K562 (cell line): Measurements from ENCODE around the gene TYW3. TPM values are rescaled to one million over a fixed set of nuclear protein-coding genes. Genes with fewer than 3 reads are reported as not detected.

ENCODE experiments used
- ARHGAP35 ChIP-seq: fragments of 450-650 bp; IDR thresholded peaks from 2 replicates; pipeline ENCODE4 v1.6.1; 2018; ENCODE audit not compliant: partially characterized antibody
- DNMT1 ChIP-seq: fragments of 450-650 bp; IDR thresholded peaks from 2 replicates; pipeline ENCODE4 v1.6.1; 2016; ENCODE audit warnings: antibody characterized with exemption, mild to moderate bottlenecking
- GABPA ChIP-seq: fragments of 200-800 bp; sonication (Bioruptor generic); conservative IDR thresholded peaks from 2 replicates; pipeline ENCODE4 v1.6.1; 2016; ENCODE audit warnings: low read depth, missing genetic modification characterization, missing compliant biosample characterization
- SAP30 ChIP-seq: fragments of 200-600 bp; sonication (generic); IDR thresholded peaks from 2 replicates; pipeline ENCODE4 v1.6.1; 2012; ENCODE audit warnings: borderline replicate concordance, low read depth, mild to moderate bottlenecking, moderate library complexity, low read length, control low read depth, inconsistent platforms; ENCODE audit not compliant: insufficient read depth, poor library complexity, severe bottlenecking
- SMARCA4 ChIP-seq: fragments of 450-650 bp; IDR thresholded peaks from 2 replicates; pipeline ENCODE4 v1.6.1; 2016
- TEAD2 ChIP-seq: fragments of 450-650 bp; IDR thresholded peaks from 2 replicates; pipeline ENCODE4 v1.6.1; 2016; ENCODE audit warnings: missing genetic modification characterization, control low read depth, missing compliant biosample characterization
- ZBTB1 ChIP-seq: sonication (generic); formaldehyde crosslinking; IDR thresholded peaks from 2 replicates; pipeline ENCODE4 v1.8.1; 2023; ENCODE audit warnings: missing genetic modification reagents, low read depth, mild to moderate bottlenecking, borderline replicate concordance
- ZEB2 ChIP-seq: fragments of 450-650 bp; IDR thresholded peaks from 2 replicates; pipeline ENCODE4 v1.6.1; 2016
- ZNF184 ChIP-seq: sonication (generic); formaldehyde crosslinking; IDR thresholded peaks from 2 replicates; pipeline ENCODE4 v1.5.0; 2020; ENCODE audit warnings: missing genetic modification reagents
- ZNF507 ChIP-seq: conservative IDR thresholded peaks from 2 replicates; pipeline ENCODE4 v1.6.1; 2017; ENCODE audit warnings: missing genetic modification characterization, missing compliant biosample characterization
- ZNF668 ChIP-seq: fragments of 250-450 bp; sonication (Bioruptor Pico); IDR thresholded peaks from 2 replicates; pipeline ENCODE4 v1.8.0; 2022; ENCODE audit warnings: mild to moderate bottlenecking, inconsistent platforms
- polyA plus RNA-seq, 8 experiments: library from polyadenylated mRNA; depleted of rRNA in 4 of 8; stranded (reverse) in 5 of 8; unstranded in 3 of 8; fragments of >200 nt; fragmentation: Nextera tagmentation in 2 of 8; fragmentation: Illumina TruSeq in 1 of 8; extraction: Ambion mirVana in 2 of 8; extraction: Trizol in 1 of 8; gene quantifications; 2 replicates each; pipeline versions ENCODE4 v1.2.1 to v1.2.3, GENCODE V29; 2011 to 2014; ENCODE audit warnings: inconsistent platforms in 1 of 8, missing spikeins in 1 of 8
- total RNA-seq, 7 experiments: library from RNA; depleted of rRNA in 6 of 7; stranded (reverse); fragments of >200 nt in 6 of 7; fragmentation: Illumina TruSeq in 2 of 7; extraction: Trizol in 2 of 7; gene quantifications; 2 replicates each; pipeline versions ENCODE4 v1.2.1 to v1.2.3, GENCODE V29; 2011 to 2021; ENCODE audit warnings: low replicate concordance in 1 of 7
- TF ChIP-seq, protein P1 (sequence below), 2 experiments: fragments of 450-650 bp; IDR thresholded peaks; 2 replicates each; pipeline ENCODE4 v1.6.1; 2016; ENCODE audit warnings: mild to moderate bottlenecking in 2 of 2, borderline replicate concordance in 1 of 2, low read depth in 1 of 2, moderate library complexity in 1 of 2
- TF ChIP-seq, protein P2 (sequence below): IDR thresholded peaks from 2 replicates; pipeline ENCODE4 v1.6.1; 2012; ENCODE audit warnings: low read depth, low read length, improper control_type of control experiment, borderline replicate concordance
- TF ChIP-seq, protein P3 (sequence below): sonication (generic); formaldehyde crosslinking; IDR thresholded peaks from 2 replicates; pipeline ENCODE4 v1.8.0; 2023; ENCODE audit warnings: mild to moderate bottlenecking, missing genetic modification reagents
- TF ChIP-seq, protein P4 (sequence below): fragments of 250-450 bp; sonication (Bioruptor Pico); IDR thresholded peaks from 2 replicates; pipeline ENCODE4 v1.5.1; 2021; ENCODE audit warnings: mild to moderate bottlenecking

TYW3 gene
- total and polyA plus RNA-seq, 9 of the 15 experiments (the other 6 are each of a cell fraction or from before 2014, with no cell fraction given), result 22.0 to 54.0 (median 41.1) TPM

DNA sequence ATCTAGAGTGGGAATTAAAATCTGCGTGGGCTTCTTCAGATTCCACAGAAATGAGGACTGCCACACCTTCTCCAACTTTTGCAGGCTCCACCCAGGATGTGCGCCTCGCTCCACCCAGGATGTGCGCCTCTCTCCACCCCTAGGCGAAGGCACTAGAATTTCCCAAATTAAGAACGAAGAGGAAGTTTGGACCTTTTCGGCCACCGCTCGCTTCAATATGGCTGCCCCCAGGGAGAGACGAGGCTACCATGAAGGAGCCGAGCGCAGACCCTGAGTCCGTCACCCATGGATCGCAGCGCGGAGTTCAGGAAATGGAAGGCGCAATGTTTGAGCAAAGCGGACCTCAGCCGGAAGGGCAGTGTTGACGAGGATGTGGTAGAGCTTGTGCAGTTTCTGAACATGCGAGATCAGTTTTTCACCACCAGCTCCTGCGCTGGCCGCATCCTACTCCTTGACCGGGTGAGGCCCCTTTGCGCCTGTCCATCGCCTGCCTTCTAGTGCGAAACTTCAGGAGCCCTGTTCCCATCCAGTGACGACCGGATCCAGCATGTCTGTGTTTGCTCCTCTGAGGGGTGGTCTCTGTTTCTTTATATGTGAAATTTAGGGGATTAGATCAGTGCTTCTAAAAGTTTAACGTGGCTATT, at the start of gene TYW3, which contains the start of gene CRYZ (continued):
- peak; percentile 39; the same call in 1 of the 2 replicates for TF ChIP-seq GABPA (tag)
- no peak for TF ChIP-seq SMARCA4
- TF ChIP-seq ZNF507, result no peak
- no peak for TF ChIP-seq DNMT1
- TF ChIP-seq ZEB2, result no peak
- no peak for TF ChIP-seq ZNF668 (CRISPR knock-in tag)
- no peak for TF ChIP-seq ARHGAP35
- TF ChIP-seq, protein P1, sequence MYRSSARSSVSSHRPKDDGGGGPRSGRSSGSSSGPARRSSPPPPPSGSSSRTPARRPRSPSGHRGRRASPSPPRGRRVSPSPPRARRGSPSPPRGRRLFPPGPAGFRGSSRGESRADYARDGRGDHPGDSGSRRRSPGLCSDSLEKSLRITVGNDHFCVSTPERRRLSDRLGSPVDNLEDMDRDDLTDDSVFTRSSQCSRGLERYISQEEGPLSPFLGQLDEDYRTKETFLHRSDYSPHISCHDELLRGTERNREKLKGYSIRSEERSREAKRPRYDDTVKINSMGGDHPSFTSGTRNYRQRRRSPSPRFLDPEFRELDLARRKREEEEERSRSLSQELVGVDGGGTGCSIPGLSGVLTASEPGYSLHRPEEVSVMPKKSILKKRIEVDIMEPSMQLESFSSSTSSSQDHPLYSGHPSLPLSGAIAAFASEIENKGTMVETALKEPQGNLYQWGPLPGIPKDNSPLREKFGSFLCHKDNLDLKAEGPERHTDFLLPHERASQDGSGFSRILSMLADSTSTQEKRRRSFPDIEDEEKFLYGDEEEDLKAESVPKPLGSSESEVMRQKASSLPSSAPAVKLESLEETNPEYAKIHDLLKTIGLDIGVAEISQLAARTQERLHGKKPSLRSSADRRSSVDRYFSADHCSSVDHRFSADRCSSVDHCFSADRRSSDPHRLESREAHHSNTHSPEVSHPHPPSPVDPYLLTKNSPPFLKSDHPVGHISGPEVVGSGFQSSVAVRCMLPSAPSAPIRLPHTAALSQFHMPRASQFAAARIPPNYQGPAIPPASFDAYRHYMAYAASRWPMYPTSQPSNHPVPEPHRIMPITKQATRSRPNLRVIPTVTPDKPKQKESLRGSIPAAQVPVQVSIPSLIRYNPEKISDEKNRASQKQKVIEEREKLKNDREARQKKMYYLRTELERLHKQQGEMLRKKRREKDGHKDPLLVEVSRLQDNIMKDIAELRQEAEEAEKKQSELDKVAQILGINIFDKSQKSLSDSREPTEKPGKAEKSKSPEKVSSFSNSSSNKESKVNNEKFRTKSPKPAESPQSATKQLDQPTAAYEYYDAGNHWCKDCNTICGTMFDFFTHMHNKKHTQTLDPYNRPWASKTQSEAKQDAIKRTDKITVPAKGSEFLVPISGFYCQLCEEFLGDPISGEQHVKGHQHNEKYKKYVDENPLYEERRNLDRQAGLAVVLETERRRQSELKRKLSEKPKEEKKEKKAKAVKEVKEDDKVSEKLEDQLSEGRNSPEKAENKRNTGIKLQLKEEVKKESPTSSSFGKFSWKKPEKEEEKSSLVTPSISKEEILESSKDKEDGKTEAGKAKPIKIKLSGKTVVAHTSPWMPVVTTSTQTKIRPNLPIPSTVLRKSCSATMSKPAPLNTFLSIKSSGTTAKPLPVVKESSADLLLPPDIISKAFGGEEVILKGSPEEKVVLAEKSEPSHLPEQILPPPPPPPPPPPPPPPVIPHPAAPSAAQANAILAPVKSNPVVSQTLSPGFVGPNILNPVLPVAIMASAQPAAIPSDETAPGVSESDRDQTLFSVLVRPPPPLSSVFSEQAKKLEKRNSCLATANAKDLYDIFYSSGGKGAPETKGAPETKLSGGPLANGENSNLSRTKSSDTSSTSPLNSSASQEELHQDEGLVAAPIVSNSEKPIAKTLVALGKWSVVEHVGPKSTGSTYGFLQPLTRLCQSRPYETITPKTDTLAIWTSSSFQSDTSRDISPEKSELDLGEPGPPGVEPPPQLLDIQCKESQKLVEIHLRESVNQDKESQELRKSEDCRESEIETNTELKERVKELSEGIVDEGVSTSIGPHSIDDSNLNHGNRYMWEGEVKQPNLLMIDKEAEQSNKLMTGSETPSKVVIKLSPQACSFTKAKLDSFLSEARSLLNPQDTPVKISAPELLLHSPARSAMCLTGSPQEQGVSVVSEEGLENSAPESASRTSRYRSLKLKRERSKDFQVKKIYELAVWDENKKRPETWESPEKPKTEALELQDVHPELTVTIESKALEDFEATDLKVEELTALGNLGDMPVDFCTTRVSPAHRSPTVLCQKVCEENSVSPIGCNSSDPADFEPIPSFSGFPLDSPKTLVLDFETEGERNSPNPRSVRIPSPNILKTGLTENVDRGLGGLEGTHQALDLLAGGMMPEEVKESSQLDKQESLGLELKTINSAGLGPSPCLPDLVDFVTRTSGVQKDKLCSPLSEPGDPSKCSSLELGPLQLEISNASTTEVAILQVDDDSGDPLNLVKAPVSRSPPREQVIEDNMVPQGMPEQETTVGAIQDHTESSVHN (IDR thresholded peaks at IDR 0.05; ENCODE audit: borderline replicate concordance in 1 of 2, low read depth in 1 of 2), result no peak
- no peak for TF ChIP-seq ZNF184 (CRISPR knock-in tag)
- TF ChIP-seq, protein P2, sequence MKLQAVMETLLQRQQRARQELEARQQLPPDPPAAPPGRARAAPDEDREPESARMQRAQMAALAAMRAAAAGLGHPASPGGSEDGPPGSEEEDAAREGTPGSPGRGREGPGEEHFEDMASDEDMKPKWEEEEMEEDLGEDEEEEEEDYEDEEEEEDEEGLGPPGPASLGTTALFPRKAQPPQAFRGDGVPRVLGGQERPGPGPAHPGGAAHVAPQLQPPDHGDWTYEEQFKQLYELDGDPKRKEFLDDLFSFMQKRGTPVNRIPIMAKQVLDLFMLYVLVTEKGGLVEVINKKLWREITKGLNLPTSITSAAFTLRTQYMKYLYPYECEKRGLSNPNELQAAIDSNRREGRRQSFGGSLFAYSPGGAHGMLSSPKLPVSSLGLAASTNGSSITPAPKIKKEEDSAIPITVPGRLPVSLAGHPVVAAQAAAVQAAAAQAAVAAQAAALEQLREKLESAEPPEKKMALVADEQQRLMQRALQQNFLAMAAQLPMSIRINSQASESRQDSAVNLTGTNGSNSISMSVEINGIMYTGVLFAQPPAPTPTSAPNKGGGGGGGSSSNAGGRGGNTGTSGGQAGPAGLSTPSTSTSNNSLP, result no peak
- TF ChIP-seq TEAD2 (tag), result no peak
- peak; percentile 94 for TF ChIP-seq SAP30
- TF ChIP-seq, protein P3, sequence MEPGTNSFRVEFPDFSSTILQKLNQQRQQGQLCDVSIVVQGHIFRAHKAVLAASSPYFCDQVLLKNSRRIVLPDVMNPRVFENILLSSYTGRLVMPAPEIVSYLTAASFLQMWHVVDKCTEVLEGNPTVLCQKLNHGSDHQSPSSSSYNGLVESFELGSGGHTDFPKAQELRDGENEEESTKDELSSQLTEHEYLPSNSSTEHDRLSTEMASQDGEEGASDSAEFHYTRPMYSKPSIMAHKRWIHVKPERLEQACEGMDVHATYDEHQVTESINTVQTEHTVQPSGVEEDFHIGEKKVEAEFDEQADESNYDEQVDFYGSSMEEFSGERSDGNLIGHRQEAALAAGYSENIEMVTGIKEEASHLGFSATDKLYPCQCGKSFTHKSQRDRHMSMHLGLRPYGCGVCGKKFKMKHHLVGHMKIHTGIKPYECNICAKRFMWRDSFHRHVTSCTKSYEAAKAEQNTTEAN (CRISPR knock-in tag), result no peak
- no peak for TF ChIP-seq ZBTB1 (CRISPR knock-in tag)
- TF ChIP-seq, protein P4, sequence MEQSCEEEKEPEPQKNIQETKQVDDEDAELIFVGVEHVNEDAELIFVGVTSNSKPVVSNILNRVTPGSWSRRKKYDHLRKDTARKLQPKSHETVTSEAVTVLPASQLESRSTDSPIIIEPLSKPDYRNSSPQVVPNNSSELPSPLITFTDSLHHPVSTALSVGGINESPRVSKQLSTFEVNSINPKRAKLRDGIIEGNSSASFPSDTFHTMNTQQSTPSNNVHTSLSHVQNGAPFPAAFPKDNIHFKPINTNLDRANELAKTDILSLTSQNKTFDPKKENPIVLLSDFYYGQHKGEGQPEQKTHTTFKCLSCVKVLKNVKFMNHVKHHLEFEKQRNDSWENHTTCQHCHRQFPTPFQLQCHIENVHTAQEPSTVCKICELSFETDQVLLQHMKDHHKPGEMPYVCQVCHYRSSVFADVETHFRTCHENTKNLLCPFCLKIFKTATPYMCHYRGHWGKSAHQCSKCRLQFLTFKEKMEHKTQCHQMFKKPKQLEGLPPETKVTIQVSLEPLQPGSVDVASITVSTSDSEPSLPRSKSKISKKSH, result no peak
